GM13976 (cell line): ENCODE measurements around the gene GBGT1.

ENCODE experiments used
- DNase-seq: peaks from one replicate; pipeline ENCODE4 v3.0.0; 2012; ENCODE audit warnings: low spot score
- CTCF ChIP-seq: IDR thresholded peaks from 2 replicates; pipeline ENCODE4 v1.5.1; 2012; ENCODE audit warnings: borderline replicate concordance, mild to moderate bottlenecking; ENCODE audit not compliant: insufficient read depth; ENCODE audit errors: extremely low read depth, missing control alignments, control extremely low read depth
- in situ Hi-C: fragments of 300-500 bp; cut with MboI; formaldehyde crosslinking; loops from one replicate; pipeline ENCODE4 v1.12.0; 2022; ENCODE audit warnings: low sequenced_read_pairs, mixed read lengths, inconsistent platforms; ENCODE audit not compliant: unreplicated experiment

GBGT1 gene

GRCh38 chr9:133130685-133131244 lies 32.9 kb downstream of the GBGT1 start:
- DNase-seq: peak; percentile 82
- no peak for TF ChIP-seq CTCF
- in situ Hi-C loops: no loop called here

GRCh38 chr9:133129001-133129795 lies 34.5 kb downstream of the GBGT1 start:
- no peak for DNase-seq
- TF ChIP-seq CTCF: no peak
- in situ Hi-C loops: no loop called here

GRCh38 chr9:133128152-133128551 lies 35.6 kb downstream of the GBGT1 start:
- in situ Hi-C loops: no loop called here
- no peak for DNase-seq
- TF ChIP-seq CTCF: no peak

GRCh38 chr9:133127340-133127981 lies 36.3 kb downstream of the GBGT1 start:
- no peak for DNase-seq
- TF ChIP-seq CTCF: no peak
- in situ Hi-C loops: no loop called here

GRCh38 chr9:133126697-133127339 lies 36.9 kb downstream of the GBGT1 start:
- in situ Hi-C loops: no loop called here
- TF ChIP-seq CTCF: no peak
- no peak for DNase-seq

GRCh38 chr9:133125941-133126696 lies 37.6 kb downstream of the GBGT1 start:
- in situ Hi-C loops: no loop called here
- peak; percentile 84 for DNase-seq
- no peak for TF ChIP-seq CTCF
